ENCODE measurements around the gene KRT39. TPM values are rescaled to one million over a fixed set of nuclear protein-coding genes. Genes with fewer than 3 reads are reported as not detected.

Gene KRT39
- total and polyA plus RNA-seq, 2 of the 13 experiments (the other 11 are each of a cell fraction or from before 2014, with no cell fraction given), result 0.07 to 1.2 TPM

- TF ChIP-seq ZIK1 (CRISPR knock-in tag; IDR thresholded peaks at IDR 0.05; ENCODE audit: borderline replicate concordance, low read depth) (no peak), ZBTB40 (IDR thresholded peaks at IDR 0.05) (no peak), ZBTB40 (CRISPR knock-in tag; IDR thresholded peaks at IDR 0.05) (no peak), ZNF580 (CRISPR knock-in tag; IDR thresholded peaks at IDR 0.05; ENCODE audit: borderline replicate concordance, low read depth) (no peak), KLF11 (CRISPR knock-in tag; IDR thresholded peaks at IDR 0.05) (no peak), CTCF (CRISPR knock-in tag; IDR thresholded peaks at IDR 0.05) (no peak), ZSCAN9 (CRISPR knock-in tag; IDR thresholded peaks at IDR 0.05; ENCODE audit: borderline replicate concordance) (no peak), SMARCE1 (IDR thresholded peaks at IDR 0.05; ENCODE audit: borderline replicate concordance) (no peak), PHF21A (CRISPR knock-in tag; IDR thresholded peaks at IDR 0.05) (no peak)
- TF ChIP-seq, protein P1, sequence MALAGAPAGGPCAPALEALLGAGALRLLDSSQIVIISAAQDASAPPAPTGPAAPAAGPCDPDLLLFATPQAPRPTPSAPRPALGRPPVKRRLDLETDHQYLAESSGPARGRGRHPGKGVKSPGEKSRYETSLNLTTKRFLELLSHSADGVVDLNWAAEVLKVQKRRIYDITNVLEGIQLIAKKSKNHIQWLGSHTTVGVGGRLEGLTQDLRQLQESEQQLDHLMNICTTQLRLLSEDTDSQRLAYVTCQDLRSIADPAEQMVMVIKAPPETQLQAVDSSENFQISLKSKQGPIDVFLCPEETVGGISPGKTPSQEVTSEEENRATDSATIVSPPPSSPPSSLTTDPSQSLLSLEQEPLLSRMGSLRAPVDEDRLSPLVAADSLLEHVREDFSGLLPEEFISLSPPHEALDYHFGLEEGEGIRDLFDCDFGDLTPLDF (CRISPR knock-in tag; IDR thresholded peaks at IDR 0.05), result no peak
These were observed 45.8 kb upstream of the KRT39 start (continued) for GRCh38 chr17:41012326-41013120.

All from HepG2 (cell line).